ENCODE results near the gene UPK2. TPM values are rescaled to one million over a fixed set of nuclear protein-coding genes. Genes with fewer than 3 reads are reported as not detected.
A peak's percentile ranks its signal among the peaks of the same experiment; 100 is the strongest.

The UPK2 gene
- polyA plus RNA-seq, 3 donors, result not detected

GRCh38 chr11:118921121-118921928 lies 34.8 kb upstream of the UPK2 start:
- Mint-ChIP-seq H3K9me3 (no peaks in the 10 kb centered on the region), H3K4me3 (peak overlapping the region; percentile 65 to 82), H3K4me1 (peaks cover 81% of the 10 kb centered on the region), H3K27me3 (ENCODE audit: low read depth in 3 of 3) (peaks cover 0 to 15% (median 6%) of the 10 kb centered on the region in 3 donors), H3K36me3 (peaks cover 15 to 19% of the 10 kb centered on the region in 2 donors), H3K27ac (peak overlapping the region in 6 of 7 donors; percentile 34 to 75 (median 62))
- no peaks in the 10 kb centered on the region for H3K27me3 ChIP-seq (ENCODE audit: control insufficient read depth in 2 of 2, insufficient read depth in 2 of 2, low read length in 2 of 2)
- H3K79me2 ChIP-seq (ENCODE audit: insufficient read depth, low read length), result peaks cover 76% of the 10 kb centered on the region
- H3K9ac ChIP-seq (ENCODE audit: insufficient read depth, low read length, poor library complexity, severe bottlenecking), result no peak overlapping the region
- peaks cover 72% of the 10 kb centered on the region for H4K20me1 ChIP-seq (ENCODE audit: insufficient read depth, low read length)
- H2AFZ ChIP-seq (ENCODE audit: insufficient read depth, low read depth, low read length, poor library complexity, severe bottlenecking), result no peak overlapping the region
- intact Hi-C loops (cut with micrococcal nuclease), result no loop called here
- peak overlapping the region in 1 of 3 experiments; percentile 100 for H3K4me3 ChIP-seq (replicated peaks in 1 of 3; ENCODE audit: low read depth in 2 of 3, low read length in 3 of 3)
- no peaks in the 10 kb centered on the region for H3K9me3 ChIP-seq (replicated peaks in 1 of 2; ENCODE audit: control insufficient read depth in 1 of 2, insufficient read depth in 1 of 2, low read length in 2 of 2)
- TF ChIP-seq, protein P1, sequence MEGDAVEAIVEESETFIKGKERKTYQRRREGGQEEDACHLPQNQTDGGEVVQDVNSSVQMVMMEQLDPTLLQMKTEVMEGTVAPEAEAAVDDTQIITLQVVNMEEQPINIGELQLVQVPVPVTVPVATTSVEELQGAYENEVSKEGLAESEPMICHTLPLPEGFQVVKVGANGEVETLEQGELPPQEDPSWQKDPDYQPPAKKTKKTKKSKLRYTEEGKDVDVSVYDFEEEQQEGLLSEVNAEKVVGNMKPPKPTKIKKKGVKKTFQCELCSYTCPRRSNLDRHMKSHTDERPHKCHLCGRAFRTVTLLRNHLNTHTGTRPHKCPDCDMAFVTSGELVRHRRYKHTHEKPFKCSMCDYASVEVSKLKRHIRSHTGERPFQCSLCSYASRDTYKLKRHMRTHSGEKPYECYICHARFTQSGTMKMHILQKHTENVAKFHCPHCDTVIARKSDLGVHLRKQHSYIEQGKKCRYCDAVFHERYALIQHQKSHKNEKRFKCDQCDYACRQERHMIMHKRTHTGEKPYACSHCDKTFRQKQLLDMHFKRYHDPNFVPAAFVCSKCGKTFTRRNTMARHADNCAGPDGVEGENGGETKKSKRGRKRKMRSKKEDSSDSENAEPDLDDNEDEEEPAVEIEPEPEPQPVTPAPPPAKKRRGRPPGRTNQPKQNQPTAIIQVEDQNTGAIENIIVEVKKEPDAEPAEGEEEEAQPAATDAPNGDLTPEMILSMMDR (IDR thresholded peaks at IDR 0.05), result no peak
- peak in 2 of 3 donors; percentile 66 to 90 for DNase-seq
- no peaks in the 10 kb centered on the region for H3K36me3 ChIP-seq (replicated peaks in 1 of 2; ENCODE audit: control insufficient read depth in 1 of 2, insufficient read depth in 2 of 2, low read length in 2 of 2)
- WGBS (ENCODE audit: insufficient coverage), result 17% methylated on average over 7 of the region's 13 CpGs
- peak overlapping the region in 1 of 2 donors; percentile 40 for H3K27ac ChIP-seq (ENCODE audit: low read depth in 1 of 2, low read length in 2 of 2)
- peak overlapping the region; percentile 100 for H3K4me2 ChIP-seq (replicated peaks; ENCODE audit: extremely low read depth, low read length, poor library complexity, severe bottlenecking)
- H3K4me1 ChIP-seq (ENCODE audit: control insufficient read depth in 1 of 2, insufficient read depth in 2 of 2, low read length in 2 of 2), result peaks cover 84 to 94% of the 10 kb centered on the region in 2 donors

- Histone ChIP-seq H3K27ac (ENCODE audit: low read depth in 1 of 2, low read length in 2 of 2) (no peak overlapping the region), H3K9ac (ENCODE audit: insufficient read depth, low read length, poor library complexity, severe bottlenecking) (peak overlapping the region; percentile 6), H3K4me3 (replicated peaks in 1 of 3; ENCODE audit: low read depth in 2 of 3, low read length in 3 of 3) (peak overlapping the region in 1 of 3 experiments; percentile 100), H3K36me3 (replicated peaks in 1 of 2; ENCODE audit: control insufficient read depth in 1 of 2, insufficient read depth in 2 of 2, low read length in 2 of 2) (no peaks in the 10 kb centered on the region), H3K27me3 (ENCODE audit: control insufficient read depth in 2 of 2, insufficient read depth in 2 of 2, low read length in 2 of 2) (no peaks in the 10 kb centered on the region), H3K79me2 (ENCODE audit: insufficient read depth, low read length) (peaks cover 72% of the 10 kb centered on the region), H3K4me1 (ENCODE audit: control insufficient read depth in 1 of 2, insufficient read depth in 2 of 2, low read length in 2 of 2) (peaks cover 84 to 94% of the 10 kb centered on the region in 2 donors), H3K9me3 (replicated peaks in 1 of 2; ENCODE audit: control insufficient read depth in 1 of 2, insufficient read depth in 1 of 2, low read length in 2 of 2) (no peaks in the 10 kb centered on the region), H4K20me1 (ENCODE audit: insufficient read depth, low read length) (peaks cover 65% of the 10 kb centered on the region), H3K4me2 (replicated peaks; ENCODE audit: extremely low read depth, low read length, poor library complexity, severe bottlenecking) (peak overlapping the region; percentile 100), H2AFZ (ENCODE audit: insufficient read depth, low read depth, low read length, poor library complexity, severe bottlenecking) (no peak overlapping the region)
- 80% methylated on average over 11 of the region's 20 CpGs for WGBS (ENCODE audit: insufficient coverage)
- Mint-ChIP-seq H3K36me3 (peaks cover 11 to 14% of the 10 kb centered on the region in 2 donors), H3K27me3 (ENCODE audit: low read depth in 3 of 3) (peaks cover 0 to 15% (median 7%) of the 10 kb centered on the region in 3 donors), H3K4me1 (peaks cover 81% of the 10 kb centered on the region), H3K9me3 (no peaks in the 10 kb centered on the region), H3K4me3 (no peak overlapping the region), H3K27ac (no peak overlapping the region)
- intact Hi-C loops (cut with micrococcal nuclease), result no loop called here
- no peak for DNase-seq
- TF ChIP-seq, protein P1 (IDR thresholded peaks at IDR 0.05), result no peak
Measured at GRCh38 chr11:118921929-118922744, 34.0 kb upstream of the UPK2 start.

All from CD14-positive monocyte (primary cell).